ENCODE data around the gene ABLIM3.

ABLIM3 gene

DNA sequence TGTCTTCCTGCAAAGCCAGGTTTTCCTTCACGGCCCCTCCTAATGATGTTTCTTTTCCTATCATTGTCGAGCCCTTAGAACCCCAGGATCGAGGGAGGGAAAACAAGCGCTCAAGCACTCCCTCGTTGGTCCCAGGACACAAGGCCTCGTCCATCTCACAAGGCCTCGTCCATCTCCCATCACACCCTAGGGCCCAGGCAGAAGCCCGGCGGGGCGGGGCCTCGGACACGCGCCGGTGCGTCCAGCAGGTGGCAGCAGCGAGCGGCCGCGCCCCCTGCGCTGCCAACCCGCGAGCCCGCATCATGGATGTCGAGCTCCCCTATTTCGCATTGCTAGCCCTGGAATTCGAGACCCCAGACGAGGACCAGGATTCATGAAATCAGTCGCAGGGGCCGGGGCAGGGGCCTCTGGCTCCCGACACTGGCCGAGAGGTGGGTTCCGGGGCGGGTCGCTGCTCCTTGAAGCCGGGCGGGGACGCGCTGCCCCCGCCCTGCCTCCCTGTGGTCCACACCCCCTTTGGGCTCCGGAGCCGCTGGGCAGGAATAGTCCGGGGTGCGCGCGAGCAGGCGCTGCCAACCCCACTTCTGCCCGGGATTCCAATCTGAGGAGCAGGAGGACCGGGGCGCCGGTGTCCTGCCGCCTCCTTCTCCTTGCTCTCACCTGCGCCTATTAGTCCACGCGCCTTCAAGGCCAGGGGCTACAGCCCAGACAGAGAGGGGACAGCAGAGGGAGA lies at the start of gene ABLIM3:
TSS of gene ABLIM3 (plus strand) at position 270 of the 733 bp plus-strand sequence. CDS start 603 bp downstream, outside the sequence.
- peak; percentile 73 for DNase-seq

DNA sequence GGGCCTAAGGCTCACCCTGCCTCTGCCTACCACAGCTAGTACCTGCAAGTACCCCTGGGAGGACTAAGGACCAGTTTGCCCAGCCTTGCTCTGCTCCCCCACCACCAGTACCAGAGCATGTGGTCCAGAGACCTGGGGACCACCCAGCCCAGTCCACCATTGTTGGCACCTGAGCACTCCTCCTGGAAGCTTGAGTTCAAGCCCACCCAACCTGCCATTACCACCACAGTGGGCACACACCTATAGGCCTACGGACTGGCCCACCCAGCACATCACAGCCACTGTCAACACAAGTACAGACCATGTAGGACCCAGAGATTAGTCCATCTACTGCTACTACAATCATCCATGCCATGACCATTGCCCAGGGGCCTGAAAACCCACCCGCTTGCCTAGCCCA lies 47.7 kb upstream of the ABLIM3 start:
- no peak for DNase-seq

DNA sequence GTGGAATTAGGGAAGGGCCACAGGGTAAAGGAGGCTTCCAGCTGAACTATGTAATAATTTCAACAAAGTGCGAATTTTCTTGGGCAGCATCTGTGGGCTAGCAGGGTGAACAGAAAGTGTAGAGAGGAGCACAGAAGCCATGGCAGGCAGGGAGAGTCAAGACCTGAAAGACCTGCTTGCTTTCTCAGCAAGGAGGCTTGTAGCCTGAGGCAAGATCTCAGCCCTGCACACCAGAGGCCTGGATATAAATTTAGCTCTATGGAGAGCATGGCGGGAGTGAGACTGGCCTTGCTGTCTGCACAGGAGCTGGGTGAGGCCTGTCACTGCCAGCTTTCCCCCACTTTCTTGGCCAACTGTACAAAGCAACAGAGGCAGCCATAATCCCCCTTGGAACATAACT lies 46.3 kb upstream of the ABLIM3 start:
- no peak for DNase-seq

DNA sequence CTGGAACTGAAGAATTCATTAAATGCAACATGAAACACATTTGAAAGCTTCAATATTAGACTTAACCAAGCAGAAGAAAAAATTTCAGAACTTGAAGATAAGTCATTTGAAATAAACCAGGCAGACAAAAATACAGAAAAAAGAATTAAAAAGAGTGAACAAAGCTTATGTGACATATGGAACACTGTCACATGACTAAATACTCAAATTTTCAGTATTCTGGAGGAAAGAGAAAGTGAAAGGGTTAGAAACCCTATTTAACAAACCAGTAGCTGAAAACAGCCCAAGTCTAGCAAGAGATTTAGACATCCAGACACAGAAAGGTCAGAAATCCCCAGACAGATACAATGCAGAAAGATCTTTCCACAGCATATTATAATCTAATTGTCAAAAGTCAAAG lies 41.4 kb upstream of the ABLIM3 start:
- DNase-seq = no peak

DNA sequence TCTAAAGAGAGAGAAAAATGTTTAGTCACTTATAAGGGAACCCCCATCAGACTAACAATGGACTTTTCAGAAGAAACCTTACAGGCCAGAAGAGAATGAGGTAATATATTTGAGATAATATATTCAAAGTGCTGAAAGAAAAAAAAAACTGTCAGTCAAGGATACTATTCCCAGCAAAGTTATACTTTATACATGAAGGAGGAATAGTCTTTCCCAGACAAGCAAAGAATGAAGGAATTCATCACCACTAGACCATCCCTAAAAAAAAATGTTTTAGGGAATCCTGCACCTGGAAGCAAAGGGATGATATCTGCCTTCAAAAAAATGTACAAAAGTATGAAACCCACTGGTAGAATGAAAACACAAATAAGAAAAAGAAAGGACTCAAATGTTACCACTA lies 41.0 kb upstream of the ABLIM3 start:
- no peak for DNase-seq

DNA sequence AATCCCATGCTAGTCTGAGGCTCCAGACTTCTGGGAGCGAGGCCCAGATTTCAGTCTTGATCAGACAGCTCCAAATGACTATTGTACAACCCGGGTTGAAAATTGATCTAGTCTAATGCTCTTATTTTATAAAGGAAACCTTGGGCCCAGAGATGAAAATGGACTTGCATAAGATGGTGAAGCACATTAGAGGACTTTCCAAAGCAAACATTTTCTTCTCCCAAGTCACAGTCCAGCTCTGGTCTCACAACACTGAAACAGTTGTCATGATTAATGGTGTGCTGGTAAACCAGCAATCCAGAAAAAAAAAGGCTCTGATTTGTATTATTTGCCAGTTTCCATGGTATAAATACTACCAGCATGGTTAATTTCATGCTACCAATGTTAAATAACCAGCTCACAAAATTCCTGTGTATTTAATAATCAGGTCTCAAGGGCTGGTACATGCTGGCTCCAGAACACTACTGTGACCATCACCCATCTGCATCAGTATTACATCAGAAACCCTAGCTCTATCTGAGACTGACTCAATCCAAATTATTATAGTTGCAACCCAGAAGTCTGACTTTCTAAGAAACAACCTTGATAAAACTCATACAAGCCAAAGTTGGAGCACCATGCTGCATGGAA lies 32.5 kb upstream of the ABLIM3 start:
- DNase-seq = no peak

DNA sequence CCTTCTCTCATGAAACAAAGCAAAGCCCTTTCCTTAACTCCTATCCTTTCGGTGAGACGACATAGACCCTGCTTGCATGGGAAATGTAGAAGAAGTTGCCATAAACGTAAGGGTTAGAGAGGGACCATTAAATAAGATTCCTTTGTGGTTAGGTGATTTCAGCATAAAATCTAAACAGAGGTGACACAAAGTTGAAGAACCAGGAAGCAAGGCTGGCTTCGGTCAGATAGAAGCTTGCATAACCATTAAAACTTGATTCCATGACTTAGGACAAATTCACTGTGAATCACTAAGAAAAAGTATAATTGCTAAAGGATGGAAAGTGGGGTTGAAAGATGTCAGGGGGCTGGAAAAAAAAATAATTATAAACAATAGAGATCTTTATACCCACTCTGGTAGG lies 30.9 kb upstream of the ABLIM3 start:
- DNase-seq = no peak

DNA sequence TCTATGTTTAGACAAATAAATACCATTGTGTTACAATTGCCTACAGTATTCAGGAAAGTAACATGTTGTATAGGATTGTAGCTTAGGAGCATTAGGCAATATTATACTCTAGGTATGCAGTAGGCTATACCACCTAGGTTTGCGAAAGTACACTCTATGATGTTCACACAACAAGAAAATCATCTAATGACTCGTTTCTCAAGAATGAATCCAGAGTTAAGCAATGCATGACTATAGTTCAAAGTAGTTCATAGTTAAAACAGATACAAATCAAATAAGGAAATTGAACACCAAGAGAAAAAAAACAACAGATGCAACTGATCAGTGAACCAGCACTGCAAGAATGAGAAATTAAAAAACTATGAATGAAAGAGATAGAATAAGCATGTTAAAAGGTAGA lies 27.6 kb upstream of the ABLIM3 start:
- DNase-seq = peak; percentile 17

DNA sequence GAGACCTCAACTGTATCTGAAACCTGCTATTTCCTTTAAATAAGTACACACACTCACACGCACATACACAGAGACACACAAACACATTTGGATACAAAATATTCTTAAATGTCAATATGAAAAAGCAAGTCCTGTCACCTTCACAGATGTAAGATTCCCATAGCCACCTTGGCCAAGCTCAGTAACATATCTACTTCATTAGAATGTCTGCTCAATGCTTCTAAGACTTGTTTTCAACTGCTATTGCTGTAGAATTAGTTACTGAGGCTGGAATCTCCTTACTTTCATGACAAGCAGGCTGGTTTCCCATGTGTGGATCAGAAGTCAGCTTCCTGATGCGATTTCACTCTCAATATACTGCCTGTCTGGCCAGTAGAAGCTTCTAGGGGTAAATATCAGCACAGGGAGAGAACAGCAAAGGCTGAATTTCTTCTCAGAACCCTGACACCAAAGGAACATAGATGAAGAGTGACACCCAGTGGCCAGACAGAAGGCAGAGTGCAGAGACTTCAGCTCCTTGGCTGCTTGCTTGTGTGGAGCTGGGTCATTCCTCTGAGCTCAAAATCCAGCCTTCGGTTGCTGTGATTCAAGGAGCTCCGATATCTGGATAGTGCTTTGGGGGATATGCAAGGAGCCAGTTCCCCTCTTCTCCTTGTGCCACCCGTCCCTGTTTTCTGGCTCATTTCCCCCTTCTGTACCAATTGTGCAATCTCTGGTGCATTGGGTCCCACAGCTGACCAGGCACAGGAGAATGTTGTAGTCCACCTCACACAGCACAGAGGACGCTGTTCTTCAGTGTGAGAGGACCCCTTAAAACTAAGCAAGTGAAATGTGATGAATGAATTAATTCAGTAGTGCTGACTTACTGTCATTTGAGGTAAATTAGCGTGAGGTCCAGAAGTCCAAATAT lies 26.6 kb upstream of the ABLIM3 start:
- peak; percentile 92 for DNase-seq

DNA sequence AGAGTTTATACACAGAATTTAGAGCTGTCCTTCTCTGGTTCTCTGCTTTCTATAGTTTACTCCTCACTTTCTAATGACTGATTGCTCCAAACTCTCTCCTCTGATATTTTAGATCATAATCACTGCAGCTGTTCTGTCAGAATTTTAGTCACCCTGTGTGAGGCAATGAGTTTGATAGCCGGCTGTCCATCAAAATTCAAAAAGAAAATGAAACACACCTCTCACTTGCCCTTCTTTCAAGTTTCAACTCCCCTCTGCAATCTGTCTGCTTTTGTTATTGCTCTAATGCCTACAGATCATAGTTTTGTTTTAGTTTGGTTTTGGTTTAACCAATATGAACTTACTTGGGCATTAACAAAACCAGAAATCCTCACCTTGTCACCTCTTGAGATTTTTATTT lies 23.3 kb upstream of the ABLIM3 start:
- no peak for DNase-seq

DNA sequence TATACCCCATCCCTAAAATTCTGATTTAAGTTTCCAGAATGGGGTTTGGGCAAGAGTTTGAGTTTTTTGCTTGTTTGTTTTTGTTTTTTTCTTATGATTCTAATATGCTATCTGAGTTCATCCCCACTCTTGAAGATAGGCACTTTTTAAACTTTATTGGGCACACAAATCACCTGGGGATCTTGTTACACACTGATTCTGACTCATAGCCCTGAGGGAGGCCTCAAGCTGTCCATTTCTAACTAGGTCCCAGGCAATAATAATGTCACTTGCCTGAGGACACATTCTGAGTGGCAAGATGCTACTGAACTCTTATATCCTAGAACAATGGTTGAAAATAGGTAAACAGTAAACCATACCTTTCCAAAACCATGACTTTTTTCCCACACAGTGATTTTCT lies 22.8 kb upstream of the ABLIM3 start:
- DNase-seq = no peak

DNA sequence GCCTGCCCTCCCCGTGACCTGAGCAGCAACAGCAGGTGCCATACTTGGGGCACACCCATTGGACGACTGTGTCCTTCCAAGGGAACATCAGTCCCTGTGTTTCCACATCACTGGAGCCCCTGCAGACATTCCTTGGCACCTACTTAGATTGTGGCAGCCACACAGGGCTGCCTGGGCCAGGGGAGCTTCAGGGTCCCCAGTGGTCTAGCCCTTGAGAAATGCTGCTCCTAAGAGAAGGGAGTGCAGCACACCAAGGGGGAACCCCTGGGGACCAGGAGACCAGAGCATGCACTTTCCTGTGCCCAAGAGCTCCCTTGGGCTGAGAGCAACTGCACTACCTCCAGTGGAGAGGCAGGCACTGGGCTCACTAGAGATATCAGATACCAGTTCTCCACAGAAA lies 20.1 kb upstream of the ABLIM3 start:
- DNase-seq = no peak

DNA sequence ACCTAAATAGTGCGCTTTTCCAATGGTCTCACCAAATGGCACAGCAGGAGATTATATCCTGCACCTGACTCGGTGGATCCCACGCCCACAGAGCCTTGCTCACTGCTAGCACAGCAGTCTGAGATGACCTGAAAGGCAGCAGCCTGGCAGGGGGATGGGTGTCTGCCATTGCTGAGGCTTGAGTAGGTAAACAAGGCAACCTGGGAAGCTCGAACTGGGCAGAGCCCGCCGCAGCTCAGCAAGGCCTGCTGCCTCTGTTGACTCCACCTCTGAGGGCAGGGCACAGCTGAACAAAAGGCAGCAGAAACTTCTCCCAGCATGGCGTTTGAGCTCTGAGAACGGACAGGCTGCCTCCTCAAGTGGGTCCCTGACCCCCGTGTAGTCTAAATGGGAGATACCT lies 18.1 kb upstream of the ABLIM3 start:
- no peak for DNase-seq

DNA sequence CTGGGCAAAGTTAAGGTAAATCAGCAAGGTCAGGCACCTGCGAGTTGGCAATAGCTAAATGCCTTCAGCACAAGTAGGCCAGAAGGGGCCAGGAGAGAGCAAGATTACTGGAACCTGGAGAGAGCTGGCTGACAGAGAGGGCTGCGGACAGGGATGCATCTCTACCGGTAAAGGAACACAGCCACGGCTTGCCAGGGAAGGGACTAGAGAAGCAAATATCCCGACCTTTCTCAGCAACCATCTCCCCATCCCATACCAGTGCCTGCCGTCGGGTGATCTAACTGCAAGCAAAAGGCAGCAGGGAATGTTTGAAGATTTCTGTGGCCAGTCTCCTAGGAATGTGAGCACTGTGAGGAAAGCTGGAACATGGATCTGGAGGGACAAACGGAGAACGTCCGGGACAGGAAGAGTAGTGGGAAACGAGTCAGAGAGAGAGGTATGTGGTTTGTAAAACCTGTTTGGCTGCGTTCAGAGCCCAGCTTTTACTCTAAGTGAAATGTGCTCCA lies 15.9 kb upstream of the ABLIM3 start:
- no peak for DNase-seq

DNA sequence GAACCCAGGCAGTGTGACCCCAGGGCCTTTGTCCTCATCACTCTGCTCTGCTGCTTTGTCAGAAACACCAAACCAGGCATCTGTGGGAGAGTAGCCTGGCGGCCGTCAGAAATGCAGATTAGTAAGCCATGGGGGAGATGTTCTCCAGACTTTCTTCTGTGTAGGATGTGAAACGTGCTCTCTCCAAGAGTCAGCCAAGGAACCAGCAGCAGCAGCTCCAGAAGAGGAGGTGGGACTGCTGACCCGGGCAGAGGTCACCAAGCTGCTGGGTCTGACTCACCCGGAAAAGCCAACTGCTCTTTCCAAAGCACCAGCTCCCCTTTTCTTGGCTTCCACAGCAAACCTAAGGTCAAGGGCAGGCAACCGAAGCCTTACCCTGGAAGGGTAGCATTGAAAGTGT lies 14.4 kb upstream of the ABLIM3 start:
- no peak for DNase-seq

DNA sequence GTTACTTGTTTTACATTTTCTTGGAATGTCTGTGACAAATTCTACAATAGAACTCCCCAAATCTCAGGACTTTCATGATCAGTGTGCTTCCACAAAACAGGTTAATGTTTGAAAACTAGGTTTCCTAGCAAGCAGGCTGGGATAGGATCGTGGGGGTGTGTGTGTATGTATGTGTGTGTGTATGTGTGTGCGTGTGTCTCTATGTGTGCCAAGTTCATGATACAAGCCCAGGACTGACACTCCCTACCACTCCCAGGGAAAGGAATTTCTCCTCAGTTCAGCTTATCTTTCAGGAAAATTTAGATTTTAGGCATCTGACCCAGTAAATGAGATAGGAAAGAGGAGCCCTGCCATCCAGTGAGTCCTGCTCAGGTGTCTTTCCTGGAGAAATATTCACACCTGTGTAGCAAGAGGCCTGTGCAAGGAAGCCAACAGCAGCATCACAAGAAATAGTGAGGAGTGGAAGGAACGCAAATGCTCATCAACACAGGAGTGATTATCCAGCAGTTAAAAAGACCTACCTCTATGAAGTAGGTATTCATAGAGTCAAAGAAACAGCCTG lies 13.8 kb upstream of the ABLIM3 start:
- DNase-seq = no peak

DNA sequence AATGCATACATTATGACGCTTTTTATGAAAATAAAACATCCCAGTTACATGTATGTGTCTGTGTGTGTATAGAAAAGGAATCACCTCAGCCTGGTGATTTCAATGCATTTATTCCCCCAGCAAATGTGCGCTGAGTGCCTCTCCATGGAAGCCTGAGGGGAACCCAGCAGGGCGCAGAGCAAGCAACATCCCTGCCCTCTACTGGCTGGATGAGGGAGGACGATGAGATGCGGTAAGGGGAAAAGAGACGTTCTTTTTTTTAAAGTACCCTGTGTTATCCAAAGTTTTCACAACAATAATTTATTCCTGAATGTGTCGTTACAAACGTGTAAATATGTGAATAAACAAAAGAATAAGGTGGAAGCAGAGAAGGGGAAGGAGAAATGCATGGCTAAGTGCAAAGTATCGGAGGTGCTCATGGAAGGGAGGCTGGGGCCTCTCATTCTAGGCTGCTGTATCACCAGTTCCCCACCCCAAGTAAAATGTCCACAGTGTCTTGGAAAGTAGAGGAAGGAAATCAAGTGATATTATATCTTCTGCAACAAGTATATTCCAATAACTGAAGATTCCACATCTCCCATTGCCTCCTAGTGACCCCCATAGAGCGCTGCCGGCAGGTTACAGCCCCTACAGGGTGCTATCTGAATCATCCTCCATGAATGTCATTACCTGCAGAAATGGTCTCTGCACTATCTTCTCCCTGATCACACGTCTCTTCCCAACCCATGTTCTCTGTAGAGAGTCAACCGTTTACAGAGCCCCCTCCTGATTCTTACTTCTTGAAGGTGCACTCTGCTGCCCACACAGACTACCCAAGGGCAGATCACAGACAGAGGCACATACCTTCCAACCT lies 13.0 kb upstream of the ABLIM3 start:
- DNase-seq = peak; percentile 68

DNA sequence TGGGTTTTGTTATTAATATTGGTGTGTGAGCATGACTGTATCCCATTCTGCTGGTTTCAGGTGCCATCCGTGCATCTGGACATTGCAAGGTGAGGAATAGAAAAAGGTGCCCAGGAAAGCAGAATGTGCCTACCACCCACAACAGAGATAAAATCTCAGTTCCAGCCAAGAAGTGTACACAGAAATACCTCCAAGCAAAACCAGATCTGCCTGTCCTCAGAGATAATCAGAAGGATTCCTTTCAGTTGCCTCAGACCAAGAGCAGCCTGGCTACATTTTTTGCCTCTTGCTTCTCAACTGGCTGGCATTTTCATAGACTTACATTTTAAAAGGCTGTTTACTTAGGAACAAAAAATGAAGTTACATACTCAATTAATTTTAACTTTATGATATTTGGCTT lies 12.1 kb upstream of the ABLIM3 start:
- DNase-seq = no peak

DNA sequence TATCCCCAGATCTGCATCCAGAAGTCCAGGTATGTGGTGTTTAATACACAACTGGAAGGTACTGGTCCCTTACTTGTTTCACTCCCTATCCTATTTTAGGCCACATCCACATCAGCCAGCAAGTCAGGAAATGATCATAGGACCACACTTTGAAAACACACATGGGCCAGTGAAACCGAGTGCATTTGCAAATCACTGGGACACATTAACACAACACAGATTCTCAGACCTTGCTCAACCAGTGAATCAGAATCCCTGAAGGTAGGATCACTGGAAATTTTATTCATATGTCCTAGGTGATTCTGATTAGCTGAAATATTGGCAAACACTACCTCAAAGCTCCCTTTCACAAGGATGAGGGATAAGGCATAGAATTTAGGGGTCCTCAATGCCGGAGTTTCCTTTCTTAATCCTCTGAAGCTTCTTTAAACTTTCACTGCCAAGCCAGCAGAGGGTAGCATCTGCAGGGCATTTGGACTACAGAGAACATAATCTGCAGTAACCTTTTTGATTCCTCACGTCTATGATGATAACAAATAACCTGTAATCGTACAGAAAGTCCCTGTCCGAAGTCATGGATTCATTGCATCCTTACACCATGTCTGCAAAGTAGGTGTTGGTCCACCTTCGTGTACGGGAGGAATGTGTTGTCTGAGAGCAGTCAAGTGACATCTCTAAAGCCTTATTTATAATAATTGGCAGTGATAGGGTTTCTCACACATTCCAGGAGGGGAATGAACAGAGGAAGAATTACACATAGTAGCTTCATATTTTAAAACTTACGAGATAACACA lies 11.0 kb upstream of the ABLIM3 start:
- no peak for DNase-seq

DNA sequence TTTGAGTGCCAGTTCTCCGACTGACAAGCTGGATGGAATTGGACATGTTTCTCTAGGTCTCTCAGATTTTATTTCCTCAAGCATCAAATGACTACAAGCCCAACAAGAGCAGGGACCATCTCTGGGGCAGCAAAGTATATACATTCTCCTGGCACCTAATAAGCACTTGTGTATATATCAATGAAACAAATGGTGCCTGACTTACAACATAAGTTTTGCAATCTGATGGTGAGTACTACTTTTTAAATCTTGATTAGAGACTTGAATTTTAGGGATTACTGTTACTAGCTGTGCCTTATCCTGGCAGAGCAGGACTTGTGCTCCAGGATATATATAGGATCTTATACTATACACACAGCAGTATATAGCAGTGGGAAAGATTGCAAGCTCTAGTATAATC lies 8.8 kb upstream of the ABLIM3 start:
- DNase-seq = no peak

All from hematopoietic multipotent progenitor cell treated with erythropoietin and hydrocortisone succinate and interleukin-3 and kit ligand, for 4 days (in vitro differentiated cells).